Colonic mucosa (tissue), 4 donors: Measurements from ENCODE around the gene NUMBL. TPM values are rescaled to one million over a fixed set of nuclear protein-coding genes. Genes with fewer than 3 reads are reported as not detected.

ENCODE experiments used
- DNase-seq: peaks from one replicate; pipeline ENCODE4 v3.0.0-alpha.2; 2020
- H3K27ac ChIP-seq: fragments of 200-600 bp; one replicate; pipeline ENCODE4 v1.8.0; 2021
- H3K27me3 ChIP-seq: fragments of 200-600 bp; one replicate; pipeline ENCODE4 v1.8.0; 2021
- H3K36me3 ChIP-seq: fragments of 200-600 bp; one replicate; pipeline ENCODE4 v1.8.0; 2021
- H3K4me1 ChIP-seq: fragments of 200-600 bp; one replicate; pipeline ENCODE4 v1.8.0; 2021; ENCODE audit warnings: mild to moderate bottlenecking
- H3K4me3 ChIP-seq: fragments of 200-600 bp; one replicate; pipeline ENCODE4 v1.8.0; 2021
- H3K9ac ChIP-seq, 2 donors: one replicate each; pipeline ENCODE4 v1.7.0; 2013; ENCODE audit warnings: control low read depth in 2 of 2, low read depth in 2 of 2, low read length in 2 of 2
- H3K9me3 ChIP-seq: fragments of 200-600 bp; one replicate; pipeline ENCODE4 v1.8.0; 2021
- intact Hi-C: fragments of 100-400 bp; cut with DNase I; formaldehyde crosslinking; loops from one replicate; pipeline ENCODE4 v1.14.1; 2022
- total RNA-seq, 2 donors: library from RNA; stranded (reverse); fragmentation: NEBNext Ultra II Directional in 1 of 2; extraction: Animal tissue kit (Norgen Biotek cat#: 25700) in 1 of 2; gene quantifications; one replicate each; pipeline ENCODE4 v1.2.1, GENCODE V29; 2021
- TF ChIP-seq, protein P1 (sequence below): fragments of 200-600 bp; IDR thresholded peaks from one replicate; pipeline ENCODE4 v1.8.0; 2022; ENCODE audit warnings: antibody characterized with exemption, mild to moderate bottlenecking
- donor health status: healthy.
- donor health status: DM: no; HTN: no; CAD: no.
- donor health status: DM: no; HTN: no; CAD: no.

The NUMBL gene
- total RNA-seq, 2 donors from 2014 or later: 12.8 to 22.0 TPM

DNA sequence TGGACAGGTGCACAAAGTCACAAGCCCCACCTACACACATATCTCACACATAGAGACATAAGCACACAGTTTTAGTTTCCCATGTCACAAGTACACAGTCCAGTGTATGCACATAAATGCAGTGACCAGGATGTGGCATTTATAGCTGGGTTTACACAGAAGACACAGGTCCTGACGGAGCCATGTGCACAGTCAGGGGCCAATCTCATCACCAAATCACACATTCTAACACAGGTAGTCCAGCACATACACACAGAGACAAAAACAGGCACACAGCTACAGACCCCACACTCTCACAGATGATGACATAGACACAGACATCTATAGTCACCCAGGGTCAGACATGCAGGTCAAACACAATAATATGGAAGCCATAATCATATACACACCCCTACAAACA lies 2.1 kb downstream of the NUMBL start:
- H3K9ac ChIP-seq: peak overlapping the region in 1 of 2 donors; percentile 42
- no peaks in the 10 kb centered on the region for H3K27me3 ChIP-seq
- H3K4me3 ChIP-seq: no peak overlapping the region
- no peak for DNase-seq
- TF ChIP-seq, protein P1, sequence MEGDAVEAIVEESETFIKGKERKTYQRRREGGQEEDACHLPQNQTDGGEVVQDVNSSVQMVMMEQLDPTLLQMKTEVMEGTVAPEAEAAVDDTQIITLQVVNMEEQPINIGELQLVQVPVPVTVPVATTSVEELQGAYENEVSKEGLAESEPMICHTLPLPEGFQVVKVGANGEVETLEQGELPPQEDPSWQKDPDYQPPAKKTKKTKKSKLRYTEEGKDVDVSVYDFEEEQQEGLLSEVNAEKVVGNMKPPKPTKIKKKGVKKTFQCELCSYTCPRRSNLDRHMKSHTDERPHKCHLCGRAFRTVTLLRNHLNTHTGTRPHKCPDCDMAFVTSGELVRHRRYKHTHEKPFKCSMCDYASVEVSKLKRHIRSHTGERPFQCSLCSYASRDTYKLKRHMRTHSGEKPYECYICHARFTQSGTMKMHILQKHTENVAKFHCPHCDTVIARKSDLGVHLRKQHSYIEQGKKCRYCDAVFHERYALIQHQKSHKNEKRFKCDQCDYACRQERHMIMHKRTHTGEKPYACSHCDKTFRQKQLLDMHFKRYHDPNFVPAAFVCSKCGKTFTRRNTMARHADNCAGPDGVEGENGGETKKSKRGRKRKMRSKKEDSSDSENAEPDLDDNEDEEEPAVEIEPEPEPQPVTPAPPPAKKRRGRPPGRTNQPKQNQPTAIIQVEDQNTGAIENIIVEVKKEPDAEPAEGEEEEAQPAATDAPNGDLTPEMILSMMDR: no peak
- H3K9me3 ChIP-seq: no peaks in the 10 kb centered on the region
- no peak overlapping the region for H3K27ac ChIP-seq
- no peaks in the 10 kb centered on the region for H3K4me1 ChIP-seq
- no peaks in the 10 kb centered on the region for H3K36me3 ChIP-seq
- intact Hi-C loops: no loop called here

DNA sequence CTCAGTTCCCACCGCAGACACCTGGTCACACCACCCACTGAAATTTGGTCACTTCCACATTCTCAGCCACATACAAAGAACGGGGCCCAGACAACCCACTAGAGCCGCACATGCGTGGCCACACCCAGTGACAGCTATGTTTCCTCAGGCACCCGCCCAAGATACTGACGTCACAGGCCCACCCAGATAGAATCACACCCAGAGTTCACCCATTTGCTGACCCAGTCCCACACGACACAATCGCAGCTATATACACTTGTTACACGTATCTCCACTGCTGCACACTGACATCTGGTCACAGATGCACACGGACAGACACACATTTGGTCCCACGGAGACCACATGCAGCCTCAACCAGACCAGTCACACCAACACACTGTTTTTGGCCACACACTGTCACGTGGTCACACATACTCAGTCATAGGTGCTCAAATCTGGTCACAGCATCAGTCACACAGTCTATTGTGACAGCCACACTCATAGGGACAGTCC lies 2.9 kb downstream of the NUMBL start:
- H3K27ac ChIP-seq: peak overlapping the region; percentile 12
- TF ChIP-seq, protein P1: no peak
- no peaks in the 10 kb centered on the region for H3K4me1 ChIP-seq
- no peaks in the 10 kb centered on the region for H3K36me3 ChIP-seq
- peak overlapping the region in 1 of 2 donors; percentile 42 for H3K9ac ChIP-seq
- intact Hi-C loops: no loop called here
- DNase-seq: peak; percentile 76
- no peaks in the 10 kb centered on the region for H3K9me3 ChIP-seq
- no peak overlapping the region for H3K4me3 ChIP-seq
- no peaks in the 10 kb centered on the region for H3K27me3 ChIP-seq

DNA sequence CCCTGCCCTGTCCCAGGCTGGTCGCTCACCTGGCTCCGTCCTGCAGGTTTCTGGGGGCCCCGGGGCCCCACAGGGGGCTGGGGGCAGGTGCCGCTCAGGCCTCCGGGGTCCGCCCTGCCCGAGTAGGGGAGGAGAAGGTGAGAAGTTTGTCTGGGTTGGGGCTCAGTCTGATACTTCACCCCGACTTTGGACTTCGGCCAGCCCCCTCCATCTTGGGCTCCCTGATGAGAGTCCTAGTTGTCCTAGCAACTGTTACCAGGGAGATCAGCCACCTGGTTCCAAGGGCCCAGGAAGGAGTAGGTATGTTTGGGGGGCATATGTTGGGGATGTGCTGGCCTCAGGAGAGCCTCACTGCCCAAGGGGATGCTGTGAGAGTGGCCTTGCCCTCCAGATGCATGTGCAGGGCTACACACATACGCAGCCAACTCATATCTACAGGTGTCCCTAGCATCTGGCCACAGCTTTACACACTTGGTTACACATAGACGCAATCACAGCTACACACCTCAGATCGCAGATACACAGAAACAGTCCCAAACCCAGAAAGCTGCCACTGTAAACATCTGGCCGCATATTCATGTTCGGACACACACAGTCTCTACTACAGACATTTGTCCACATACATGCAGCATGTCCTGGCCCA lies 3.4 kb downstream of the NUMBL start:
- TF ChIP-seq, protein P1: no peak

DNA sequence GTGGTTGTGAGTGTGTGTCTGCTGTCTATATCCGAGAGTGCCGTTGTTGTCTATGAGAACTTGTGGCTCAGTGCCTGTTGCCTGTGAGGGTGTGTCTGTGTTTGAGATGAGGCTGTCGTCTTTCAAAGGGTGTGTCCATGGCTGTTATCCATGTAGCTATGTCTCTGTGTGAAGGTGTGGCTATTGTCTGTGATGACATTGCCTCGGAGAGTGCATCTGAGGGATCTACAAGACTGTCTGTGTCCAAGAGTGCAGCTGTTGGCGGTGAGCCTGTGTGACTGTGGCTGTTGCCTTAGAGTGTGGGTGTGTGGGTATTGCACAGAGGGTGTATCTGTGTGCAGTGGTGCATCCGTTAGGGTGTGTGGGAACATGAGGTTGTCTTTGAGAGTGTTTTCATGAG lies 4.9 kb downstream of the NUMBL start:
- intact Hi-C loops: no loop called here
- H3K4me3 ChIP-seq: no peak overlapping the region
- H3K4me1 ChIP-seq: no peaks in the 10 kb centered on the region
- TF ChIP-seq, protein P1: no peak
- H3K9ac ChIP-seq: no peak overlapping the region
- no peak overlapping the region for H3K27ac ChIP-seq
- H3K36me3 ChIP-seq: no peaks in the 10 kb centered on the region
- DNase-seq: no peak
- no peaks in the 10 kb centered on the region for H3K27me3 ChIP-seq
- no peaks in the 10 kb centered on the region for H3K9me3 ChIP-seq

More for the DNA sequence above, 3.4 kb downstream of the NUMBL start:
- H3K27ac ChIP-seq: no peak overlapping the region
- no peak overlapping the region for H3K9ac ChIP-seq
- no peak overlapping the region for H3K4me3 ChIP-seq
- intact Hi-C loops: no loop called here
- H3K4me1 ChIP-seq: no peaks in the 10 kb centered on the region
- no peak for DNase-seq
- no peaks in the 10 kb centered on the region for H3K27me3 ChIP-seq
- H3K9me3 ChIP-seq: no peaks in the 10 kb centered on the region
- H3K36me3 ChIP-seq: no peaks in the 10 kb centered on the region

DNA sequence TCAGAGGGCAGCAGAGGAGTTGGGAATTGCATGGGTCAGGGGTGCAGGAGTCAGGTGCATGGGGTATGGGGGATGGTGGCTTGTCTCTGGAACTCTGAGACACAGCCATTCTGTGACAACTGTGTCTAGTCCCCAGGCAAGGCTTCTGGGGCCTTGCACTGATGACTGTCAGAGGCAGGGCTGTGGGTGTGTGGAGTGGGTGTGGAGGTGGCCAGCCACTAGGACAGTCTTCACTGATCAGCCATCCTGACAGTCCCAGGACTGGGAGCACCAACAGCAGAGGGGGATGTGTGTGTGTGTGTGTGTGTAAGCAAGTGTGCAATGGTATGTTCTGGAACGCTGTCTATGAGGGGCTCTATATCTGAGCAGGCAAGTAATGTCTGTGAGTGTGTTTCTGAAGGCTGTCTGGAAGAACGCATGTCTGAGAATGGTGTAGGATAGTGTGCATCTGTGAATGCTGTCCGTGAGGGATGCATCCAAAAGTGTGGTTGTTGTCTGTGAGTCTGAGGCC lies 5.4 kb downstream of the NUMBL start:
- intact Hi-C loops: no loop called here
- TF ChIP-seq, protein P1: no peak
- no peak overlapping the region for H3K9ac ChIP-seq
- H3K36me3 ChIP-seq: no peaks in the 10 kb centered on the region
- H3K27me3 ChIP-seq: no peaks in the 10 kb centered on the region
- H3K9me3 ChIP-seq: no peaks in the 10 kb centered on the region
- DNase-seq: no peak
- no peak overlapping the region for H3K4me3 ChIP-seq
- no peaks in the 10 kb centered on the region for H3K4me1 ChIP-seq
- no peak overlapping the region for H3K27ac ChIP-seq
